Measurements from ENCODE around the gene ABCC9.

DNA sequence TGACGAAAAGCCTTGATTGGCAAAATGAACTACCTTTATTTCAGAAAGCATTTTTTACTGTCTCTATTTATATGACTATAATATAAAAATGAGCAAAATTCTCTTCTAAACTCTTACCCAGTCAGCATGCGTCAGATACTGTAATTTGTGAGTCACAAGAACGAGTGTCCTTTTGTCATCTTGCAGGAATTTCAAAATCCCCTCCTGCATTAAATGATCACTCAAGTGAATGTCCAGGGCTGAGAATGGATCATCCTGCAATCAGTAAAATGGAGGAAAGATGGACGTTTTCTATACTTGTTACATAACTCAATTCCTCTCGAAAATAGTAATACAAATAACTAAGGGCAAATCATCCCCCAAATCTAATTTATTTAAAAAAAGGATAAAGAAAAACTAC is 89.0 kb downstream of the ABCC9 start:
- TF ChIP-seq, protein P1, sequence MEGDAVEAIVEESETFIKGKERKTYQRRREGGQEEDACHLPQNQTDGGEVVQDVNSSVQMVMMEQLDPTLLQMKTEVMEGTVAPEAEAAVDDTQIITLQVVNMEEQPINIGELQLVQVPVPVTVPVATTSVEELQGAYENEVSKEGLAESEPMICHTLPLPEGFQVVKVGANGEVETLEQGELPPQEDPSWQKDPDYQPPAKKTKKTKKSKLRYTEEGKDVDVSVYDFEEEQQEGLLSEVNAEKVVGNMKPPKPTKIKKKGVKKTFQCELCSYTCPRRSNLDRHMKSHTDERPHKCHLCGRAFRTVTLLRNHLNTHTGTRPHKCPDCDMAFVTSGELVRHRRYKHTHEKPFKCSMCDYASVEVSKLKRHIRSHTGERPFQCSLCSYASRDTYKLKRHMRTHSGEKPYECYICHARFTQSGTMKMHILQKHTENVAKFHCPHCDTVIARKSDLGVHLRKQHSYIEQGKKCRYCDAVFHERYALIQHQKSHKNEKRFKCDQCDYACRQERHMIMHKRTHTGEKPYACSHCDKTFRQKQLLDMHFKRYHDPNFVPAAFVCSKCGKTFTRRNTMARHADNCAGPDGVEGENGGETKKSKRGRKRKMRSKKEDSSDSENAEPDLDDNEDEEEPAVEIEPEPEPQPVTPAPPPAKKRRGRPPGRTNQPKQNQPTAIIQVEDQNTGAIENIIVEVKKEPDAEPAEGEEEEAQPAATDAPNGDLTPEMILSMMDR (IDR thresholded peaks at IDR 0.05) = no peak
- no peak for TF ChIP-seq POLR2A (IDR thresholded peaks at IDR 0.05)

All from Peyer's patch (tissue), 4 donors.